Peyer's patch (tissue), 4 donors: Measurements from ENCODE around the gene FAM174C. TPM values are rescaled to one million over a fixed set of nuclear protein-coding genes. Genes with fewer than 3 reads are reported as not detected.

Source experiments
- DNase-seq, 3 donors: peaks; one replicate each; pipeline ENCODE4 v3.0.0-alpha.2; 2017 to 2019
- H3K27ac ChIP-seq, 4 donors: fragments of 200-600 bp; sonication (generic); one replicate each; pipeline ENCODE4 v1.5.1; 2016 to 2019
- H3K27me3 ChIP-seq, 2 donors: fragments of 200-600 bp; sonication (generic); one replicate each; pipeline ENCODE4 v1.5.1; 2019
- H3K36me3 ChIP-seq, 3 donors: fragments of 200-600 bp; sonication (generic); one replicate each; pipeline ENCODE4 v1.5.1; 2016 to 2019
- H3K4me1 ChIP-seq, 4 donors: fragments of 200-600 bp; sonication (generic); one replicate each; pipeline ENCODE4 v1.5.1; 2016 to 2019
- H3K4me3 ChIP-seq, 4 donors: fragments of 200-600 bp; sonication (generic); 1 replicate in 3 of 4; 2 replicates in 1 of 4; pipeline ENCODE4 v1.5.1; 2016 to 2019; ENCODE audit warnings: mild to moderate bottlenecking in 1 of 4
- H3K9me3 ChIP-seq, 4 donors: fragments of 200-600 bp; sonication (generic); one replicate each; pipeline ENCODE4 v1.5.1; 2016 to 2019; ENCODE audit warnings: mild to moderate bottlenecking in 1 of 4
- CTCF ChIP-seq, 6 experiments: fragments of 450-650 bp in 4 of 6; fragments of 200-600 bp in 2 of 6; sonication (generic) in 1 of 6; IDR thresholded peaks; one replicate each; pipeline ENCODE4 v1.5.1; 2017 to 2019; ENCODE audit warnings: antibody characterized with exemption in 6 of 6, mild to moderate bottlenecking in 3 of 6, moderate library complexity in 1 of 6
- POLR2A ChIP-seq, 2 donors: fragments of 450-650 bp; IDR thresholded peaks; one replicate each; pipeline ENCODE4 v1.5.1; 2017; ENCODE audit warnings: antibody characterized with exemption in 2 of 2, mild to moderate bottlenecking in 2 of 2, moderate library complexity in 2 of 2
- total RNA-seq, 4 donors: library from RNA; depleted of rRNA; stranded (reverse); fragments of >200 nt; gene quantifications; one replicate each; pipeline ENCODE4 v1.1.0, GENCODE V29; 2016

FAM174C gene
- total RNA-seq, 4 donors from 2014 or later: 39.6 to 87.7 (median 80.0) TPM

GRCh38 chr19:1312767-1313694 is 37.7 kb downstream of the FAM174C start:
- no peak for DNase-seq
- TF ChIP-seq POLR2A (IDR thresholded peaks at IDR 0.05) (no peak), CTCF (IDR thresholded peaks at IDR 0.05) (no peak)
- peaks cover 0 to 10% (median 2%) of the 10 kb centered on the region in 4 donors for H3K4me1 ChIP-seq
- no peaks in the 10 kb centered on the region for H3K36me3 ChIP-seq
- H3K9me3 ChIP-seq: no peaks in the 10 kb centered on the region
- H3K27me3 ChIP-seq: peaks cover 0 to 10% of the 10 kb centered on the region in 2 donors
- no peak overlapping the region for H3K4me3 ChIP-seq
- no peak overlapping the region for H3K27ac ChIP-seq

- H3K9me3 ChIP-seq: no peaks in the 10 kb centered on the region
- no peak overlapping the region for H3K4me3 ChIP-seq
- no peaks in the 10 kb centered on the region for H3K36me3 ChIP-seq
- H3K27me3 ChIP-seq: peaks cover 0 to 16% of the 10 kb centered on the region in 2 donors
- TF ChIP-seq CTCF (IDR thresholded peaks at IDR 0.05): no peak
- no peak for TF ChIP-seq POLR2A (IDR thresholded peaks at IDR 0.05)
- no peak for DNase-seq
- no peak overlapping the region for H3K27ac ChIP-seq
- peaks cover 0 to 10% (median 2%) of the 10 kb centered on the region in 4 donors for H3K4me1 ChIP-seq
Measured at GRCh38 chr19:1313695-1314613, 38.6 kb downstream of the FAM174C start.

GRCh38 chr19:1315470-1316166 is 40.3 kb downstream of the FAM174C start:
- Histone ChIP-seq H3K27ac (no peak overlapping the region), H3K4me3 (peak overlapping the region in 3 of 4 donors; percentile 20 to 43 (median 42)), H3K4me1 (peaks cover 0 to 10% (median 2%) of the 10 kb centered on the region in 4 donors), H3K27me3 (peaks cover 0 to 16% of the 10 kb centered on the region in 2 donors), H3K36me3 (no peaks in the 10 kb centered on the region), H3K9me3 (no peaks in the 10 kb centered on the region)
- peak; percentile 11 to 70 (median 59) for TF ChIP-seq CTCF (IDR thresholded peaks at IDR 0.05)
- no peak for TF ChIP-seq POLR2A (IDR thresholded peaks at IDR 0.05)
- peak; percentile 34 to 75 (median 68) for DNase-seq

DNA sequence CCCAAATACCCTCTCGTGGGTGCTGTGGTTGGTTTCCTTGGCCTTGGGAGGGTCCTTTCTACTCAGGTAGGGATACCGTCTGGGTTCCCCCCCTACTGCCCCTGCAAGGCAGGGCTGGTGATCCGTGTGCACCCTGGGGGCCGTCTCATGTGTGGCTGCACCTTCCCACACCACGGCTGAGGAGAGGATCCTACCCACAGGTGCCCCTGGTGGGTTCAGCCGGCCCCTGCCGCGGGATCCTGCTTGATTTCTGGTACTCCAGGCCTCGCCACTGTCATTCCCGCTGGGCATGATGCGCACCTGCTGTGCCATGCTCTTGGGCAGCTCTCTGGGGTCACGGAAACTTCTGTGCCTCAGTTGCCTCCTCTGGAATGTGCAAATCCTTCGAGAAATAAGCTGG is 41.1 kb downstream of the FAM174C start:
- TF ChIP-seq CTCF (IDR thresholded peaks at IDR 0.05) (no peak), POLR2A (IDR thresholded peaks at IDR 0.05) (no peak)
- H3K27me3 ChIP-seq: peaks cover 0 to 16% of the 10 kb centered on the region in 2 donors
- no peak for DNase-seq
- H3K9me3 ChIP-seq: no peaks in the 10 kb centered on the region
- no peaks in the 10 kb centered on the region for H3K36me3 ChIP-seq
- H3K27ac ChIP-seq: no peak overlapping the region
- peaks cover 0 to 10% (median 2%) of the 10 kb centered on the region in 4 donors for H3K4me1 ChIP-seq
- H3K4me3 ChIP-seq: no peak overlapping the region
